KMS-11 (cell line): Measurements from ENCODE around the gene ARHGEF3.
A peak's percentile ranks its signal among the peaks of the same experiment; 100 is the strongest.

ENCODE experiments used
- H2AFZ ChIP-seq: fragments of 200-600 bp; sonication (generic); 2 replicates; pipeline ENCODE4 v1.6.1; 2016; ENCODE audit warnings: antibody characterized with exemption, mixed run types, low read depth
- H3K27ac ChIP-seq: fragments of 200-600 bp; sonication (generic); 2 replicates; pipeline ENCODE4 v1.6.1; 2016; ENCODE audit warnings: mild to moderate bottlenecking, mixed run types
- H3K27me3 ChIP-seq: fragments of 200-600 bp; sonication (generic); 2 replicates; pipeline ENCODE4 v1.6.1; 2017; ENCODE audit warnings: mild to moderate bottlenecking, low read depth, mixed run types, moderate library complexity; ENCODE audit not compliant: insufficient read depth
- H3K36me3 ChIP-seq: fragments of 200-600 bp; sonication (generic); 2 replicates; pipeline ENCODE4 v1.6.1; 2017; ENCODE audit warnings: mild to moderate bottlenecking, mixed run types; ENCODE audit not compliant: insufficient read depth
- H3K4me1 ChIP-seq: fragments of 200-600 bp; sonication (generic); 2 replicates; pipeline ENCODE4 v1.6.1; 2016; ENCODE audit warnings: mild to moderate bottlenecking, low read depth, mixed run types; ENCODE audit not compliant: poor library complexity, severe bottlenecking
- H3K4me2 ChIP-seq: fragments of 200-600 bp; sonication (generic); 2 replicates; pipeline ENCODE4 v1.7.0; 2016; ENCODE audit warnings: mild to moderate bottlenecking, mixed run types
- H3K4me3 ChIP-seq: fragments of 200-600 bp; sonication (generic); IDR thresholded peaks from 2 replicates; pipeline ENCODE4 v1.6.1; 2017; ENCODE audit warnings: low read depth, low read length, mixed read lengths; ENCODE audit not compliant: insufficient read depth
- H3K79me2 ChIP-seq: fragments of 200-600 bp; sonication (generic); 2 replicates; pipeline ENCODE4 v1.6.1; 2016; ENCODE audit warnings: low read depth, mixed run types; ENCODE audit not compliant: insufficient read depth
- H3K9ac ChIP-seq: fragments of 200-600 bp; sonication (generic); 2 replicates; pipeline ENCODE4 v1.6.1; 2016; ENCODE audit warnings: mild to moderate bottlenecking, mixed run types
- H4K20me1 ChIP-seq: fragments of 200-600 bp; sonication (generic); 2 replicates; pipeline ENCODE4 v1.6.1; 2016; ENCODE audit warnings: mild to moderate bottlenecking, mixed run types; ENCODE audit not compliant: insufficient read depth
- TF ChIP-seq, protein P1 (sequence below): fragments of 200-600 bp; sonication (generic); conservative IDR thresholded peaks from 2 replicates; pipeline ENCODE4 v1.6.1; 2017; ENCODE audit warnings: low read depth, mild to moderate bottlenecking, antibody characterized with exemption, low read length, moderate library complexity, mixed read lengths

ARHGEF3 gene, protein sequence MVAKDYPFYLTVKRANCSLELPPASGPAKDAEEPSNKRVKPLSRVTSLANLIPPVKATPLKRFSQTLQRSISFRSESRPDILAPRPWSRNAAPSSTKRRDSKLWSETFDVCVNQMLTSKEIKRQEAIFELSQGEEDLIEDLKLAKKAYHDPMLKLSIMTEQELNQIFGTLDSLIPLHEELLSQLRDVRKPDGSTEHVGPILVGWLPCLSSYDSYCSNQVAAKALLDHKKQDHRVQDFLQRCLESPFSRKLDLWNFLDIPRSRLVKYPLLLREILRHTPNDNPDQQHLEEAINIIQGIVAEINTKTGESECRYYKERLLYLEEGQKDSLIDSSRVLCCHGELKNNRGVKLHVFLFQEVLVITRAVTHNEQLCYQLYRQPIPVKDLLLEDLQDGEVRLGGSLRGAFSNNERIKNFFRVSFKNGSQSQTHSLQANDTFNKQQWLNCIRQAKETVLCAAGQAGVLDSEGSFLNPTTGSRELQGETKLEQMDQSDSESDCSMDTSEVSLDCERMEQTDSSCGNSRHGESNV

DNA sequence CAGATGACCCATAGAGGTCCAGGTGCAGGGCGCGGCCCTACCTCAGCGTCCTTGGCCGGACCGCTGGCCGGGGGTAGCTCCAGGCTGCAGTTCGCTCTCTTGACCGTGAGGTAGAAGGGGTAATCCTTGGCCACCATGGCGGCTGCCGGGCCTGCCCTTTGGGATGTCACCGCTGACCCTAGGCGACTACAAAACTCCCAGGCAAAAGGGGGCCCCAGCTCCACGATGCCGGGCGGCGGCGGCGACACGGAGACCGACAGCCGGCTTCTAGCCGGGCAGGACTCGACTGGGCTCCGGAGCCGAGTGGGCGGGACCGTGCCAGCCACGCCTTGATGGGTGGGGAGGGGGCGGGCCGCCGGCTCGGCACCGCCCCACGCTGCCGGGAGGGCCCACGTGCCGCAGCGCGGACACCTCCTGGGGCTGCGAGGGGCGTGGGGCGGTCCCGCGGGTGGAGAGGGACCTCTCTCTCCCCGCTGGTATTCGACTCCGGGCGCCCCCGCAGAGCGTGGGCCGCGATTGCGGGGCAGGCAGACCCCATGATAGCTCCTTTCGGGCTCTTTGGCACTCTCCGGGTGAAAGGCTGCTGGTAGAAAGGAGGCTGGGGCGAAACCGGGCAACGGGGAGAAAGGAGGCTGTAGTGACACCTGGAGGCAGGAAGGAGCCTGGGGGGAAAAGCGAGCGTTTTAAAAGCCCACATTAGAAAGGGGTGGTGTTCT is at the start of gene ARHGEF3:
Gene ARHGEF3 (minus strand): TSS at position 288 of the 716 bp plus-strand sequence. CDS start 151 bp downstream, at position 137.
- Histone ChIP-seq H3K27ac (peak within 1 kb of the TSS; percentile 32; the same call in 1 of the 2 replicates), H3K36me3 (no peaks in the 10 kb centered on the region), H3K27me3 (no peaks in the 10 kb centered on the region)

DNA sequence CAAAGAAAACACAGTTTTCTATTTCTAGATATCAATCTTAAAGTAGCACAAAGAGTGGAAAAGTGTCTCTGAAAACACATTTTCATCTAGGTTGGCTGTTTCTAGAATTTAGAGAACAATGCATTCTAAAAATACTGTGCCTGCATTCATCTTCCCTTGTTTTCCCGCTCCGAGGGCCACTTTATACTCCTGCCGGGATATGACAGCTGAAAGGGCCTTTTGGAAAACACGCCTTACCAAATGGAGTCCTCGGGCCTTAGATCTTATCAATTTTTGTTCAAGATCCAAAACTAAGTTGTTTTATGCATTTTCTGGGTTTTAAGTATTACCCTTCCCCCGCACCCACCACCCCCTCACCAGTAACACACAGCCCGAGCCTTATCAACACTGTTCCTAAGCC is 47.9 kb upstream of the ARHGEF3 start:
- no peak overlapping the region for H3K27ac ChIP-seq
- no peaks in the 10 kb centered on the region for H3K27me3 ChIP-seq
- no peak overlapping the region for H3K4me3 ChIP-seq
- no peaks in the 10 kb centered on the region for H4K20me1 ChIP-seq
- no peaks in the 10 kb centered on the region for H3K4me1 ChIP-seq
- no peak overlapping the region for H2AFZ ChIP-seq
- no peaks in the 10 kb centered on the region for H3K36me3 ChIP-seq
- H3K4me2 ChIP-seq: no peak overlapping the region
- no peak overlapping the region for H3K9ac ChIP-seq
- TF ChIP-seq, protein P1, sequence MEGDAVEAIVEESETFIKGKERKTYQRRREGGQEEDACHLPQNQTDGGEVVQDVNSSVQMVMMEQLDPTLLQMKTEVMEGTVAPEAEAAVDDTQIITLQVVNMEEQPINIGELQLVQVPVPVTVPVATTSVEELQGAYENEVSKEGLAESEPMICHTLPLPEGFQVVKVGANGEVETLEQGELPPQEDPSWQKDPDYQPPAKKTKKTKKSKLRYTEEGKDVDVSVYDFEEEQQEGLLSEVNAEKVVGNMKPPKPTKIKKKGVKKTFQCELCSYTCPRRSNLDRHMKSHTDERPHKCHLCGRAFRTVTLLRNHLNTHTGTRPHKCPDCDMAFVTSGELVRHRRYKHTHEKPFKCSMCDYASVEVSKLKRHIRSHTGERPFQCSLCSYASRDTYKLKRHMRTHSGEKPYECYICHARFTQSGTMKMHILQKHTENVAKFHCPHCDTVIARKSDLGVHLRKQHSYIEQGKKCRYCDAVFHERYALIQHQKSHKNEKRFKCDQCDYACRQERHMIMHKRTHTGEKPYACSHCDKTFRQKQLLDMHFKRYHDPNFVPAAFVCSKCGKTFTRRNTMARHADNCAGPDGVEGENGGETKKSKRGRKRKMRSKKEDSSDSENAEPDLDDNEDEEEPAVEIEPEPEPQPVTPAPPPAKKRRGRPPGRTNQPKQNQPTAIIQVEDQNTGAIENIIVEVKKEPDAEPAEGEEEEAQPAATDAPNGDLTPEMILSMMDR: no peak
- H3K79me2 ChIP-seq: no peaks in the 10 kb centered on the region

More for the DNA sequence above, at the start of gene ARHGEF3:
- Histone ChIP-seq H3K4me3 (peak within 1 kb of the TSS; percentile 86), H3K79me2 (peaks cover 37% of the 10 kb centered on the region; the same call in 1 of the 2 replicates), H3K4me2 (peak within 1 kb of the TSS; percentile 93), H4K20me1 (no peaks in the 10 kb centered on the region), H3K9ac (peak within 1 kb of the TSS; percentile 63), H2AFZ (peak within 1 kb of the TSS; percentile 89), H3K4me1 (peaks cover 33% of the 10 kb centered on the region)
- TF ChIP-seq, protein P1: peak; percentile 55

DNA sequence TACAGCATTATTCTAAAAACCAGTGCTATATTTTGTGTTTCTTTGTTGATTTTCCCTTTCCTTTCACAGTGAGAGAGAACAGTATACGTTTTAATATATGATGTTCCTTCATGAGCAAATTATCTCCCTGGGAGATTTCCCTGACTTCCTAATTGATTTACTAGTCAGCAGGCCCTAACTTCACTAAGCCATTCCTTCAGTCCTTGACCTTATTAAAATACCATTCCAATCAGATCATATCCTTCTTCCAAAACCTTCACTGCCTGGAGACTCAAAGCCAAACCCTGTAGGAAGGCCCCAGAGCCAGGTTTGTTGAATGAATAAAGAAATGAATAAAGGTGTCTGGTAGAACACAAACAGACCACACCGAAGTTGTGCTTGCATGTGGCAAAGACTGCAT is 43.8 kb upstream of the ARHGEF3 start:
- no peaks in the 10 kb centered on the region for H3K79me2 ChIP-seq
- TF ChIP-seq, protein P1: no peak
- no peak overlapping the region for H3K9ac ChIP-seq
- no peak overlapping the region for H3K4me3 ChIP-seq
- no peaks in the 10 kb centered on the region for H4K20me1 ChIP-seq
- H3K4me2 ChIP-seq: no peak overlapping the region
- no peak overlapping the region for H3K27ac ChIP-seq
- H3K27me3 ChIP-seq: no peaks in the 10 kb centered on the region
- no peak overlapping the region for H2AFZ ChIP-seq
- no peaks in the 10 kb centered on the region for H3K4me1 ChIP-seq
- H3K36me3 ChIP-seq: no peaks in the 10 kb centered on the region

DNA sequence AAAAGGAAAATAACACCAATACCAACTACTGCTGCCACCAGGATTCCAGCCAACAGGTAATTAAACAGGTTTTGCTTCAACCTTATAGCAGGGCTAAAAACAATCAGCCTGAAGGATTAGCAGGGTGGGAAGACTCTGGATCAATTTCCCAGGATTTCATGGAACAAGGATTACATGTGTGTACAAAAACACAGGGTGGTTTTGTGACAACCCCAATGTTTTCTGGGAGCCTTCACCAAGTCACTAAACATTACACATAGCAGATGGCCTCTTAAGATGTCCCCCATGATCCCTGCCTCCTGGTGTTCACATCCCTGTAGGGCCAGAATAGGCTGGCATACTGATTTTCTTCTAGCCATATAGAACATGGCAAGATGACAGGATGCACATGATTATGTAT is 42.8 kb upstream of the ARHGEF3 start:
- no peak overlapping the region for H3K27ac ChIP-seq
- H3K27me3 ChIP-seq: no peaks in the 10 kb centered on the region
- no peaks in the 10 kb centered on the region for H3K36me3 ChIP-seq
- TF ChIP-seq, protein P1: no peak
- no peak overlapping the region for H3K9ac ChIP-seq
- H3K79me2 ChIP-seq: no peaks in the 10 kb centered on the region
- H2AFZ ChIP-seq: no peak overlapping the region
- no peaks in the 10 kb centered on the region for H3K4me1 ChIP-seq
- H4K20me1 ChIP-seq: no peaks in the 10 kb centered on the region
- no peak overlapping the region for H3K4me3 ChIP-seq
- no peak overlapping the region for H3K4me2 ChIP-seq
